Endothelial cell of umbilical vein (primary cell): Measurements from ENCODE around the gene TSKU. TPM values are rescaled to one million over a fixed set of nuclear protein-coding genes. Genes with fewer than 3 reads are reported as not detected.

Source experiments
- BruUV-seq: library from RNA; stranded (reverse); fragments of 400-500 nt; replicated peaks from 2 replicates; lab custom pipeline; 2021; lab: Mats Ljungman, UMichigan
- CTCF ChIA-PET: fragments of 300-600, 350-600 bp; sonication (Branson Sonifier 250); formaldehyde crosslinking; loops from one replicate; lab custom pipeline; 2021; ENCODE audit warnings: antibody characterized with exemption, inconsistent platforms; lab: Charles Lee
- POLR2A ChIA-PET: fragments of 300-600, 350-600 bp; sonication (Branson Sonifier 250); formaldehyde crosslinking; loops from one replicate; lab custom pipeline; 2021; ENCODE audit warnings: antibody characterized with exemption, inconsistent platforms; lab: Charles Lee
- DNase-seq: peaks from one replicate; pipeline ENCODE4 v3.0.0-alpha.2; 2011; ENCODE audit warnings: low read depth, low spot score
- FAIRE-seq: peaks from 2 replicates; lab custom pipeline; 2011; peaks lifted over from hg19 to GRCh38; lab: Jason Lieb, UNC
- H2AFZ ChIP-seq: 2 replicates; pipeline ENCODE4 v1.6.0; 2012; ENCODE audit warnings: low read depth, low read length, control low read depth, inconsistent platforms
- H3K27ac ChIP-seq: 2 replicates; pipeline ENCODE4 v1.5.1; 2011; ENCODE audit warnings: low read depth, mild to moderate bottlenecking, control low read depth, low read length, moderate library complexity; ENCODE audit not compliant: insufficient read depth
- H3K27me3 ChIP-seq, 2 experiments: 2 replicates each; pipeline versions ENCODE4 v1.6.0 to v1.6.1; 2011; ENCODE audit warnings: low read length in 2 of 2, mixed read lengths in 1 of 2; ENCODE audit not compliant: control insufficient read depth in 2 of 2, insufficient read depth in 2 of 2
- H3K36me3 ChIP-seq, 2 experiments: 2 replicates in 1 of 2; 3 replicates in 1 of 2; pipeline ENCODE4 v1.5.1; 2011; ENCODE audit warnings: low read length in 2 of 2, mild to moderate bottlenecking in 1 of 2, moderate library complexity in 1 of 2; ENCODE audit not compliant: control insufficient read depth in 2 of 2, insufficient read depth in 2 of 2; ENCODE audit errors: extremely low read depth in 1 of 2
- H3K4me1 ChIP-seq: 3 replicates; pipeline ENCODE4 v1.5.1; 2011; ENCODE audit warnings: mild to moderate bottlenecking, low read length; ENCODE audit not compliant: control insufficient read depth, insufficient read depth; ENCODE audit errors: extremely low read depth
- H3K4me2 ChIP-seq: 2 replicates; pipeline ENCODE4 v1.6.1; 2011; ENCODE audit warnings: low read length, control low read depth, mixed read lengths; ENCODE audit not compliant: insufficient read depth
- H3K4me3 ChIP-seq, 3 experiments: fragments of 200-600 bp in 1 of 3; sonication (generic), shearing (Covaris generic) in 1 of 3; replicated peaks in 1 of 3; 2 replicates each; pipeline ENCODE4 v1.5.1; 2011 to 2016; ENCODE audit warnings: control low read depth in 3 of 3, low read length in 3 of 3, mild to moderate bottlenecking in 2 of 3, inconsistent platforms in 1 of 3, low read depth in 1 of 3, moderate library complexity in 1 of 3; ENCODE audit not compliant: insufficient read depth in 1 of 3
- H3K79me2 ChIP-seq: 2 replicates; pipeline ENCODE4 v1.6.0; 2012; ENCODE audit warnings: low read length, inconsistent platforms; ENCODE audit not compliant: control insufficient read depth, insufficient read depth
- H3K9ac ChIP-seq: replicated peaks from 2 replicates; pipeline ENCODE3; 2011; ENCODE audit warnings: low read length, control low read depth; ENCODE audit not compliant: insufficient read depth; ENCODE audit errors: extremely low read depth
- H3K9me1 ChIP-seq: replicated peaks from 3 replicates; pipeline ENCODE4 v1.6.0; 2011; ENCODE audit warnings: mild to moderate bottlenecking, low read length; ENCODE audit not compliant: control insufficient read depth, insufficient read depth; ENCODE audit errors: extremely low read depth
- H3K9me3 ChIP-seq: replicated peaks from 2 replicates; pipeline ENCODE4 v1.5.1; 2012; ENCODE audit warnings: low read length, inconsistent platforms; ENCODE audit not compliant: control insufficient read depth, insufficient read depth
- H4K20me1 ChIP-seq: replicated peaks from 2 replicates; pipeline ENCODE3; 2011; ENCODE audit warnings: mild to moderate bottlenecking, low read length; ENCODE audit not compliant: control insufficient read depth, insufficient read depth; ENCODE audit errors: extremely low read depth
- CTCF ChIP-seq, 2 donors: IDR thresholded peaks; 1 replicate in 1 of 2; 2 replicates in 1 of 2; pipeline ENCODE4 v1.5.1; 2011; ENCODE audit warnings: low read length in 2 of 2, mild to moderate bottlenecking in 2 of 2, moderate library complexity in 2 of 2, control low read depth in 1 of 2, inconsistent platforms in 1 of 2, low read depth in 1 of 2; ENCODE audit not compliant: insufficient read depth in 1 of 2; ENCODE audit errors: extremely low read depth in 1 of 2
- EZH2 ChIP-seq: IDR thresholded peaks from 2 replicates; pipeline ENCODE4 v1.6.1; 2012; ENCODE audit warnings: borderline replicate concordance, low read depth, mild to moderate bottlenecking, moderate library complexity, low read length, inconsistent platforms; ENCODE audit not compliant: severe bottlenecking
- FOS ChIP-seq: IDR thresholded peaks from 2 replicates; pipeline ENCODE4 v1.6.1; 2011; ENCODE audit warnings: mild to moderate bottlenecking, low read length, moderate library complexity, borderline replicate concordance; ENCODE audit not compliant: insufficient read depth
- GATA2 ChIP-seq: IDR thresholded peaks from 2 replicates; pipeline ENCODE4 v1.7.0; 2011; ENCODE audit warnings: low read depth, mild to moderate bottlenecking, moderate library complexity, mixed read lengths, low read length; ENCODE audit not compliant: insufficient read length, insufficient read depth
- JUN ChIP-seq: IDR thresholded peaks from 2 replicates; pipeline ENCODE4 v1.6.1; 2011; ENCODE audit warnings: borderline replicate concordance, low read depth; ENCODE audit not compliant: insufficient read length, insufficient read depth
- MAX ChIP-seq: IDR thresholded peaks from 2 replicates; pipeline ENCODE4 v1.6.1; 2011; ENCODE audit not compliant: insufficient read depth, insufficient read length
- MYC ChIP-seq: IDR thresholded peaks from one replicate; pipeline ENCODE4 v1.6.1; 2011; ENCODE audit warnings: mild to moderate bottlenecking, low read depth, low read length
- POLR2A ChIP-seq: IDR thresholded peaks from 2 replicates; pipeline ENCODE4 v1.6.1; 2012; ENCODE audit warnings: low read depth, mild to moderate bottlenecking, control low read depth, low read length
- POLR2AphosphoS5 ChIP-seq: IDR thresholded peaks from 2 replicates; pipeline ENCODE4 v1.6.1; 2012; ENCODE audit warnings: low read depth, mild to moderate bottlenecking, control low read depth, low read length, moderate library complexity; ENCODE audit not compliant: insufficient read depth
- dilution Hi-C: fragments of 300-500 bp; cut with MboI; formaldehyde crosslinking; loops from one replicate; pipeline ENCODE4 v1.15.0; 2019; ENCODE audit warnings: low sequenced_read_pairs; ENCODE audit not compliant: extremely low pct_ligation_motif_present
- intact Hi-C: fragments of 100-400 bp; cut with micrococcal nuclease; formaldehyde crosslinking; loops from one replicate; pipeline ENCODE4 v1.10.0; 2022
- polyA plus RNA-seq, 4 experiments: library from polyadenylated mRNA; depleted of rRNA in 3 of 4; stranded (reverse) in 3 of 4; unstranded in 1 of 4; fragments of >200 nt; gene quantifications; 2 replicates each; pipeline versions ENCODE4 v1.2.1 to v1.2.3, GENCODE V29; 2011 to 2012; ENCODE audit warnings: missing spikeins in 1 of 4
- total RNA-seq: library from RNA; stranded (reverse); gene quantifications from 2 replicates; pipeline ENCODE4 v1.2.3, GENCODE V29; 2021

TSKU gene
- total and polyA plus RNA-seq, 2 donors (not counting 3 experiments of a cell fraction or from before 2014, with no cell fraction given) = 16.2 to 21.2 TPM

DNA sequence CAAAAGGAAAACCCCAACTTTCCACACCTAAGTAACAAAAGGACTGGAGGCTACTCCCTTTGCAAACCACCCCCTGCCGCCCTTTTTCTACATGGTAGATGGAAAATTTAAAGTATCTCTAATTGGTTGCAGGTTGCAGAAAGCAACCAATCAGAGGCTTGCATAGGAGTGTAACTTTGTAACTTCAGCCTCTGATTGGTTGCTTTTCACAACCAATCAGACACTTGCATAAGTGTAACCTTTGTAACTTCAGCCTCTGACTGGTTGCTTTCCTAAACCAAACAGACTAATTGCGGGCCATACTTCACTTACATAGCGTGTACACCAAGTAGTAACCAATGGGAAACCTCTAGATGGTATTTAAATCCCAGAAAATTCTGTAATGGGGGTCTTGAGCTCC, 60.8 kb downstream of the TSKU start:
- Histone ChIP-seq H3K36me3 (no peaks in the 10 kb centered on the region), H3K9me3 (no peaks in the 10 kb centered on the region), H3K9me1 (no peaks in the 10 kb centered on the region), H3K4me2 (no peak overlapping the region), H3K27me3 (no peaks in the 10 kb centered on the region), H3K27ac (no peak overlapping the region), H3K4me3 (no peak overlapping the region), H2AFZ (no peak overlapping the region), H4K20me1 (no peaks in the 10 kb centered on the region), H3K79me2 (no peaks in the 10 kb centered on the region), H3K9ac (no peak overlapping the region), H3K4me1 (peaks cover 14% of the 10 kb centered on the region)
- no peak for DNase-seq
- CTCF ChIA-PET = interaction anchor here (5.2 kb wide), 1 partner anchor 75 kb away, joined by 26 read pairs; no protein-coding TSS in a partner anchor
- FAIRE-seq = no peak
- POLR2A ChIA-PET = no interaction called here
- no TSS peak for BruUV-seq
- intact Hi-C loops (no loop called here), dilution Hi-C loops (no loop called here)
- TF ChIP-seq JUN = no peak
- TF ChIP-seq MYC = no peak
- no peak for TF ChIP-seq POLR2AphosphoS5
- TF ChIP-seq CTCF (IDR thresholded peaks at IDR 0.05; ENCODE audit: extremely low read depth in 1 of 2, insufficient read depth in 1 of 2, low read depth in 1 of 2, low read length in 2 of 2) = no peak
- no peak for TF ChIP-seq FOS
- no peak for TF ChIP-seq POLR2A
- no peak for TF ChIP-seq GATA2
- TF ChIP-seq MAX = no peak
- TF ChIP-seq EZH2 = no peak
